IPS-NIHi11 (cell line): Measurements from ENCODE around the gene SF3B3.
"Not testable (repeated sequence)": the region's sequence is repeated elsewhere in the genome, so short reads cannot be mapped to it uniquely, and the experiment has no call there.

ENCODE experiments used
- DNase-seq: peaks from one replicate; pipeline ENCODE4 v3.0.0; 2012; ENCODE audit warnings: mixed read lengths, low spot score

The SF3B3 gene

DNA sequence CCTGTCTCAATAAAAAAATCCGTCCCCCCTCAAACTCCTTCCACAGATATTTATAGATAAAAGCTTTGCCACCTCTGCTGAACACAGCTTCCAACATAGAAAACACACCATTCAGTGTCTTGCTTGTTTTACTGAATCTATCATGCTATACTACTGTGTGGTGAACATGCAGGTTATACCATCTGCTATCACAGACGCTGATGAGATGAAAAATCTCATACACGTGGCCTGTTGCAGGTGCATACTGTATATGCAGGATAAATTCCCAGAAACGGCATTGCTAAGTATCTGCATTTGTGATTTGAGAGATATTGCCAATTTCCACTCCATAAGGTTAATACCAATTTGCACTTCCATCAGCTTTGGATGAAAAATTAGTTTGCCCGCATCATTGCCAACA lies 92.3 kb downstream of the SF3B3 start:
- no peak for DNase-seq

DNA sequence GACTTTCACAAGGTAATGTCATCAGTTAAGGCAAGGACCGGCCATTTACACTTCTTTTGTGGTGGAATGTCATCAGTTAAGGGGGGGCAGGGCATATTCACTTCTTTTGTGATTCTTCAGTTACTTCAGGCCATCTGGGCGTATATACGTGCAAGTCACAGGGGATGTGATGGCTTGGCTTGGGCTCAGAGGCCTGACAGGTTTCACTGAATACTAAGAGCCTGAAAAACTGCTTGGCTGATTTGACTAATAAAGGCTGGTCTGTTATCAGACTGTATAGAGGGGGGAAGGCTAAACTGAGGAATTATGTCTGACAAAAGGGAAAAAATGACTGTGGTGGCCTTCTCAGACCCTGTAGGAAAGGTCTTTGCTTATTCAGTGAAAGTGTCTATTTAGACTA lies 98.2 kb downstream of the SF3B3 start:
- DNase-seq = not testable (repeated sequence)
